Adrenal gland (tissue), 5 donors: ENCODE data around the gene SCLY.

Source experiments
- CTCF ChIP-seq, 6 experiments: fragments of 450-650 bp in 4 of 6; fragments of 200-600 bp in 2 of 6; sonication (generic) in 1 of 6; IDR thresholded peaks; 1 replicate in 5 of 6; 2 replicates in 1 of 6; pipeline versions ENCODE4 v1.5.1 to v1.8.0; 2016 to 2021; ENCODE audit warnings: antibody characterized with exemption in 6 of 6, mild to moderate bottlenecking in 2 of 6, moderate library complexity in 1 of 6
- POLR2A ChIP-seq, 2 donors: fragments of 450-650 bp; IDR thresholded peaks; one replicate each; pipeline ENCODE4 v1.6.1; 2017; ENCODE audit warnings: antibody characterized with exemption in 2 of 2, mild to moderate bottlenecking in 2 of 2, moderate library complexity in 1 of 2
- donor health status: DM: no; HTN: no; CAD: no.

GRCh38 chr2:238116298-238117198 lies 55.7 kb downstream of the SCLY start:
- no peak for TF ChIP-seq CTCF (IDR thresholded peaks at IDR 0.05)
- no peak for TF ChIP-seq POLR2A (IDR thresholded peaks at IDR 0.05)
